ENCODE data around the gene LYPD4.

The LYPD4 gene

GRCh38 chr19:41877916-41878905 is 33.7 kb upstream of the LYPD4 start:
- TF ChIP-seq POLR2AphosphoS5 (IDR thresholded peaks at IDR 0.05; ENCODE audit: low read depth, low read length), result no peak
- TF ChIP-seq FOXP2 (optimal IDR thresholded peaks at IDR 0.05; ENCODE audit: borderline replicate concordance, extremely low read depth, extremely low read length, insufficient read depth), result no peak
- no peak for TF ChIP-seq TAF1 (IDR thresholded peaks at IDR 0.05; ENCODE audit: borderline replicate concordance, insufficient read depth, low read length)
- TF ChIP-seq SIN3A (IDR thresholded peaks at IDR 0.05; ENCODE audit: borderline replicate concordance, insufficient read depth, low read length), result no peak
- no peak for TF ChIP-seq REST (IDR thresholded peaks at IDR 0.05; ENCODE audit: insufficient read depth in 1 of 2, low read depth in 2 of 2, low read length in 2 of 2)

- TF ChIP-seq FOXP2 (optimal IDR thresholded peaks at IDR 0.05; ENCODE audit: borderline replicate concordance, extremely low read depth, extremely low read length, insufficient read depth) (no peak), SIN3A (IDR thresholded peaks at IDR 0.05; ENCODE audit: borderline replicate concordance, insufficient read depth, low read length) (no peak), POLR2AphosphoS5 (IDR thresholded peaks at IDR 0.05; ENCODE audit: low read depth, low read length) (no peak), REST (IDR thresholded peaks at IDR 0.05; ENCODE audit: insufficient read depth in 1 of 2, low read depth in 2 of 2, low read length in 2 of 2) (no peak), TAF1 (IDR thresholded peaks at IDR 0.05; ENCODE audit: borderline replicate concordance, insufficient read depth, low read length) (no peak)
Observed at GRCh38 chr19:41876847-41877832, 32.7 kb upstream of the LYPD4 start, which contains the start of gene CD79A. TSS of gene CD79A (plus strand) at chr19:41877279. CDS start at chr19:41877305, 26 bp downstream.

GRCh38 chr19:41872775-41873647 is 28.5 kb upstream of the LYPD4 start:
- no peak for TF ChIP-seq FOXP2 (optimal IDR thresholded peaks at IDR 0.05; ENCODE audit: borderline replicate concordance, extremely low read depth, extremely low read length, insufficient read depth)
- no peak for TF ChIP-seq SIN3A (IDR thresholded peaks at IDR 0.05; ENCODE audit: borderline replicate concordance, insufficient read depth, low read length)
- TF ChIP-seq POLR2AphosphoS5 (IDR thresholded peaks at IDR 0.05; ENCODE audit: low read depth, low read length), result no peak; the same call in 1 of the 2 replicates
- TF ChIP-seq REST (IDR thresholded peaks at IDR 0.05; ENCODE audit: insufficient read depth in 1 of 2, low read depth in 2 of 2, low read length in 2 of 2), result no peak
- TF ChIP-seq TAF1 (IDR thresholded peaks at IDR 0.05; ENCODE audit: borderline replicate concordance, insufficient read depth, low read length), result no peak

GRCh38 chr19:41872384-41872774 is 27.9 kb upstream of the LYPD4 start:
- TF ChIP-seq POLR2AphosphoS5 (IDR thresholded peaks at IDR 0.05; ENCODE audit: low read depth, low read length) (peak; percentile 68), TAF1 (IDR thresholded peaks at IDR 0.05; ENCODE audit: borderline replicate concordance, insufficient read depth, low read length) (no peak)

Data from PFSK-1 (cell line).